ENCODE measurements around the gene L3MBTL4. TPM values are rescaled to one million over a fixed set of nuclear protein-coding genes. Genes with fewer than 3 reads are reported as not detected.

L3MBTL4 gene
- total RNA-seq, 1 experiment from 2014 or later: 1.4 TPM

DNA sequence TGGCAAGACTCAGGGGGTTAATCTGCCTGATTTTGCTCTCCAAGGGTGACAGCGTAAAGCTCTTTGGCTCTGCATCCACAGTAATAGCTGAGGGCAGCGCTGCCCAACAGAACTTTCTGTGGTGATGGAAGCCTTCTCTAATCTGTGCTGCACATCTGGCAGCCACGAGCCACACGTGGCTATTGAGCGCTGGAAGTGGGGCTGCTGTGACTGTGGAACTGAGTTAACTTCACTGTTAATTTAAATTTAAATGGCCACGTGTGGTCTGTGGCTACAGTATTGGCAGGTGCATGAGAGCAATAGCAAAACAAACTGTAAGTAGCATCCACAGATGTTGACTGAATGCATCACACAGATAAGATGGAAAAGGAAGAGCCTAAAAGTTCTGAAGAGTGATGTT is 472.1 kb downstream of the L3MBTL4 start (continued):
- TF ChIP-seq, protein P1, sequence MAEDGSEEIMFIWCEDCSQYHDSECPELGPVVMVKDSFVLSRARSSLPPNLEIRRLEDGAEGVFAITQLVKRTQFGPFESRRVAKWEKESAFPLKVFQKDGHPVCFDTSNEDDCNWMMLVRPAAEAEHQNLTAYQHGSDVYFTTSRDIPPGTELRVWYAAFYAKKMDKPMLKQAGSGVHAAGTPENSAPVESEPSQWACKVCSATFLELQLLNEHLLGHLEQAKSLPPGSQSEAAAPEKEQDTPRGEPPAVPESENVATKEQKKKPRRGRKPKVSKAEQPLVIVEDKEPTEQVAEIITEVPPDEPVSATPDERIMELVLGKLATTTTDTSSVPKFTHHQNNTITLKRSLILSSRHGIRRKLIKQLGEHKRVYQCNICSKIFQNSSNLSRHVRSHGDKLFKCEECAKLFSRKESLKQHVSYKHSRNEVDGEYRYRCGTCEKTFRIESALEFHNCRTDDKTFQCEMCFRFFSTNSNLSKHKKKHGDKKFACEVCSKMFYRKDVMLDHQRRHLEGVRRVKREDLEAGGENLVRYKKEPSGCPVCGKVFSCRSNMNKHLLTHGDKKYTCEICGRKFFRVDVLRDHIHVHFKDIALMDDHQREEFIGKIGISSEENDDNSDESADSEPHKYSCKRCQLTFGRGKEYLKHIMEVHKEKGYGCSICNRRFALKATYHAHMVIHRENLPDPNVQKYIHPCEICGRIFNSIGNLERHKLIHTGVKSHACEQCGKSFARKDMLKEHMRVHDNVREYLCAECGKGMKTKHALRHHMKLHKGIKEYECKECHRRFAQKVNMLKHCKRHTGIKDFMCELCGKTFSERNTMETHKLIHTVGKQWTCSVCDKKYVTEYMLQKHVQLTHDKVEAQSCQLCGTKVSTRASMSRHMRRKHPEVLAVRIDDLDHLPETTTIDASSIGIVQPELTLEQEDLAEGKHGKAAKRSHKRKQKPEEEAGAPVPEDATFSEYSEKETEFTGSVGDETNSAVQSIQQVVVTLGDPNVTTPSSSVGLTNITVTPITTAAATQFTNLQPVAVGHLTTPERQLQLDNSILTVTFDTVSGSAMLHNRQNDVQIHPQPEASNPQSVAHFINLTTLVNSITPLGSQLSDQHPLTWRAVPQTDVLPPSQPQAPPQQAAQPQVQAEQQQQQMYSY (CRISPR knock-in tag; IDR thresholded peaks at IDR 0.05): no peak
- TF ChIP-seq CREM (CRISPR knock-in tag; IDR thresholded peaks at IDR 0.05) (no peak), FOXJ3 (CRISPR knock-in tag; IDR thresholded peaks at IDR 0.05; ENCODE audit: borderline replicate concordance) (no peak), SOX15 (CRISPR knock-in tag; IDR thresholded peaks at IDR 0.05) (no peak), ZNF416 (CRISPR knock-in tag; IDR thresholded peaks at IDR 0.05) (no peak), EMX1 (CRISPR knock-in tag; IDR thresholded peaks at IDR 0.05) (no peak), OVOL2 (CRISPR knock-in tag; IDR thresholded peaks at IDR 0.05; ENCODE audit: borderline replicate concordance) (no peak)
- TF ChIP-seq, protein P2, sequence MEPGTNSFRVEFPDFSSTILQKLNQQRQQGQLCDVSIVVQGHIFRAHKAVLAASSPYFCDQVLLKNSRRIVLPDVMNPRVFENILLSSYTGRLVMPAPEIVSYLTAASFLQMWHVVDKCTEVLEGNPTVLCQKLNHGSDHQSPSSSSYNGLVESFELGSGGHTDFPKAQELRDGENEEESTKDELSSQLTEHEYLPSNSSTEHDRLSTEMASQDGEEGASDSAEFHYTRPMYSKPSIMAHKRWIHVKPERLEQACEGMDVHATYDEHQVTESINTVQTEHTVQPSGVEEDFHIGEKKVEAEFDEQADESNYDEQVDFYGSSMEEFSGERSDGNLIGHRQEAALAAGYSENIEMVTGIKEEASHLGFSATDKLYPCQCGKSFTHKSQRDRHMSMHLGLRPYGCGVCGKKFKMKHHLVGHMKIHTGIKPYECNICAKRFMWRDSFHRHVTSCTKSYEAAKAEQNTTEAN (CRISPR knock-in tag; IDR thresholded peaks at IDR 0.05): no peak
- TF ChIP-seq, protein P3, sequence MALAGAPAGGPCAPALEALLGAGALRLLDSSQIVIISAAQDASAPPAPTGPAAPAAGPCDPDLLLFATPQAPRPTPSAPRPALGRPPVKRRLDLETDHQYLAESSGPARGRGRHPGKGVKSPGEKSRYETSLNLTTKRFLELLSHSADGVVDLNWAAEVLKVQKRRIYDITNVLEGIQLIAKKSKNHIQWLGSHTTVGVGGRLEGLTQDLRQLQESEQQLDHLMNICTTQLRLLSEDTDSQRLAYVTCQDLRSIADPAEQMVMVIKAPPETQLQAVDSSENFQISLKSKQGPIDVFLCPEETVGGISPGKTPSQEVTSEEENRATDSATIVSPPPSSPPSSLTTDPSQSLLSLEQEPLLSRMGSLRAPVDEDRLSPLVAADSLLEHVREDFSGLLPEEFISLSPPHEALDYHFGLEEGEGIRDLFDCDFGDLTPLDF (CRISPR knock-in tag; IDR thresholded peaks at IDR 0.05): no peak

DNA sequence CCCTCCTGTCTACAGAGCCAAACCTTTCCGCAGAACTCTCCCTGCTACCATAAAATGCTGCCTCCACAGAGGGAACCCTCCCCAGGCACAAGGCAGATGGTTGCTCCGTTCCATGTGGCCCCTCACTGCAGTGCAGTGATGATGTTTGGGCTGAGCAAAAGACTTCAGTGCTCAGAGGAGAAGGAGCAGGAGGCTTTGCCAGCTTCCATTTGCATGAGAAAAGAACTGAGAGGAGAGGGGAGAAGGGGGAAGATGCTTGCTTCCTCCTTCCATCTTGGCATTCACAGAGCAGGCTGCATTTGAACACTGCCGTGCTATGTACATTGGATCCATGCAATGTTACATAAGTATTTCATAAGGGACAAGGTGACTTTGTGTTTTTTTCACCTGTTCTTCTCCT is 472.8 kb downstream of the L3MBTL4 start:
- TF ChIP-seq ZNF396 (CRISPR knock-in tag; IDR thresholded peaks at IDR 0.05; ENCODE audit: borderline replicate concordance): 0 out of 2 replicates have a peak, but pooled peaks have one; percentile 22
- no peak for TF ChIP-seq NR3C1 (CRISPR knock-in tag; conservative IDR thresholded peaks at IDR 0.05; ENCODE audit: low read depth)
- TF ChIP-seq ETV6 (CRISPR knock-in tag; IDR thresholded peaks at IDR 0.05): 0 out of 2 replicates have a peak, but pooled peaks have one; percentile 16
- TF ChIP-seq, protein P4, sequence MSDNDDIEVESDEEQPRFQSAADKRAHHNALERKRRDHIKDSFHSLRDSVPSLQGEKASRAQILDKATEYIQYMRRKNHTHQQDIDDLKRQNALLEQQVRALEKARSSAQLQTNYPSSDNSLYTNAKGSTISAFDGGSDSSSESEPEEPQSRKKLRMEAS (CRISPR knock-in tag; IDR thresholded peaks at IDR 0.05): peak; percentile 29; the same call in 1 of the 2 replicates

DNA sequence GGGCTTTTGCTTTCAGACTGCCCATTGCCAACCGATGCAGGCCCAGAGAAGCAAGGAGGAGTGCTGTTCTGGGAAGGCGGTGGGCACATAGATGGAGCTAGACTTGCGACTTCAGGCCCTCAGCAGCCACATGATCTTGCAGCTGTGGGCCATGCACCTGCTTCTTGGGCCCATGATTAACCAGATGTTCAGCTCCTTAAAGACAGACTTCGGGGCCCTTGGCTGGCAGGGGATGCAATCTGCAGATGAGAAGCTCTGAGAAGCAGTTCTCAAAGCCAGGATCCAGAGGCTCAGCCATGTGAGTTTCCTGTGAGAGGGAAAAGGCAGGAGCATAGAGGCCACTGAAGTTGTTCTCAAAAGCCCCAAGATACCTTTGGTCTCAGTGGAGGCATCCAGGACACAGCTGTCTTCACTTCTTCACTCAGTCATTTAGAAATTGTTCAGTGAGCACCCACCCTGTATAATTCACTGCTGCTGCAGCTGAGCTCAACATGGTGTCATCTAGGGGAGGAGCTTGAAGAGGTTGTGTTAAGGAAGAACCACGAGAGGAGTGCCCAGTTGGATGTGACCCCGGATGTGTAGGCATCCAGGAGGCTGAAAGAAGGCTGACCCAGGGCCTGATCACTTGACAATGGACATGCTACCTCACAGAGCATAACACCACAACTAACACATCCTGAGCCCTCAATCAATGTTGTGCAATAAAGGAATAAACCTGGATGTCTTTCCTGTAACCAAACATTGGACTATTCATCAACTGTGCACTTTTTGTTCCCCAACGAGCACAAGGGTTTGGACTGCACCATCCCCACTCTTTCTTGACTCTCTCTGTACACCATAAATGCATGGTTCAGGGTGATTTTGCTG is 474.7 kb downstream of the L3MBTL4 start:
- H3K27me3 Mint-ChIP-seq (ENCODE audit: low read depth): no peaks in the 10 kb centered on the region
- no peaks in the 10 kb centered on the region for H3K36me3 Mint-ChIP-seq
- ATAC-seq (no peak), DNase-seq (ENCODE audit: low spot score) (no peak)
- no peaks in the 10 kb centered on the region for H3K9me3 Mint-ChIP-seq
- H3K4me3 Mint-ChIP-seq: no peak overlapping the region
- H3K4me1 Mint-ChIP-seq: peaks cover 22% of the 10 kb centered on the region
- ChIA-PET POLR2A (interaction anchor here (0.7 kb wide), 1 partner anchor 30 kb away, joined by 3 read pairs; no protein-coding TSS in a partner anchor), CTCF (interaction anchor here (1.1 kb wide), 1 partner anchor 50 kb away, joined by 5 read pairs; no protein-coding TSS in a partner anchor)
- H3K27ac Mint-ChIP-seq: no peak overlapping the region
- TF ChIP-seq, protein P5, sequence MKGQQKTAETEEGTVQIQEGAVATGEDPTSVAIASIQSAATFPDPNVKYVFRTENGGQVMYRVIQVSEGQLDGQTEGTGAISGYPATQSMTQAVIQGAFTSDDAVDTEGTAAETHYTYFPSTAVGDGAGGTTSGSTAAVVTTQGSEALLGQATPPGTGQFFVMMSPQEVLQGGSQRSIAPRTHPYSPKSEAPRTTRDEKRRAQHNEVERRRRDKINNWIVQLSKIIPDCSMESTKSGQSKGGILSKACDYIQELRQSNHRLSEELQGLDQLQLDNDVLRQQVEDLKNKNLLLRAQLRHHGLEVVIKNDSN (CRISPR knock-in tag; IDR thresholded peaks at IDR 0.05): no peak
- TF ChIP-seq, protein P6, sequence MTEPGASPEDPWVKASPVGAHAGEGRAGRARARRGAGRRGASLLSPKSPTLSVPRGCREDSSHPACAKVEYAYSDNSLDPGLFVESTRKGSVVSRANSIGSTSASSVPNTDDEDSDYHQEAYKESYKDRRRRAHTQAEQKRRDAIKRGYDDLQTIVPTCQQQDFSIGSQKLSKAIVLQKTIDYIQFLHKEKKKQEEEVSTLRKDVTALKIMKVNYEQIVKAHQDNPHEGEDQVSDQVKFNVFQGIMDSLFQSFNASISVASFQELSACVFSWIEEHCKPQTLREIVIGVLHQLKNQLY (CRISPR knock-in tag; IDR thresholded peaks at IDR 0.05): no peak
- no peak for TF ChIP-seq PRRX2 (CRISPR knock-in tag; IDR thresholded peaks at IDR 0.05)
- TF ChIP-seq TCF7 (CRISPR knock-in tag; IDR thresholded peaks at IDR 0.05; ENCODE audit: low read depth): no peak
- TF ChIP-seq, protein P4 (CRISPR knock-in tag; IDR thresholded peaks at IDR 0.05): no peak
- TF ChIP-seq, protein P7, sequence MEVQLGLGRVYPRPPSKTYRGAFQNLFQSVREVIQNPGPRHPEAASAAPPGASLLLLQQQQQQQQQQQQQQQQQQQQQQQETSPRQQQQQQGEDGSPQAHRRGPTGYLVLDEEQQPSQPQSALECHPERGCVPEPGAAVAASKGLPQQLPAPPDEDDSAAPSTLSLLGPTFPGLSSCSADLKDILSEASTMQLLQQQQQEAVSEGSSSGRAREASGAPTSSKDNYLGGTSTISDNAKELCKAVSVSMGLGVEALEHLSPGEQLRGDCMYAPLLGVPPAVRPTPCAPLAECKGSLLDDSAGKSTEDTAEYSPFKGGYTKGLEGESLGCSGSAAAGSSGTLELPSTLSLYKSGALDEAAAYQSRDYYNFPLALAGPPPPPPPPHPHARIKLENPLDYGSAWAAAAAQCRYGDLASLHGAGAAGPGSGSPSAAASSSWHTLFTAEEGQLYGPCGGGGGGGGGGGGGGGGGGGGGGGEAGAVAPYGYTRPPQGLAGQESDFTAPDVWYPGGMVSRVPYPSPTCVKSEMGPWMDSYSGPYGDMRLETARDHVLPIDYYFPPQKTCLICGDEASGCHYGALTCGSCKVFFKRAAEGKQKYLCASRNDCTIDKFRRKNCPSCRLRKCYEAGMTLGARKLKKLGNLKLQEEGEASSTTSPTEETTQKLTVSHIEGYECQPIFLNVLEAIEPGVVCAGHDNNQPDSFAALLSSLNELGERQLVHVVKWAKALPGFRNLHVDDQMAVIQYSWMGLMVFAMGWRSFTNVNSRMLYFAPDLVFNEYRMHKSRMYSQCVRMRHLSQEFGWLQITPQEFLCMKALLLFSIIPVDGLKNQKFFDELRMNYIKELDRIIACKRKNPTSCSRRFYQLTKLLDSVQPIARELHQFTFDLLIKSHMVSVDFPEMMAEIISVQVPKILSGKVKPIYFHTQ (CRISPR knock-in tag; IDR thresholded peaks at IDR 0.05): no peak

More for the DNA sequence above, 472.8 kb downstream of the L3MBTL4 start:
- H3K4me3 Mint-ChIP-seq: no peak overlapping the region
- H3K4me1 Mint-ChIP-seq: peaks cover 20% of the 10 kb centered on the region
- DNase-seq (ENCODE audit: low spot score) (no peak), ATAC-seq (peak; percentile 95)
- H3K9me3 Mint-ChIP-seq: no peaks in the 10 kb centered on the region
- POLR2A ChIA-PET: no interaction called here
- H3K27me3 Mint-ChIP-seq (ENCODE audit: low read depth): no peaks in the 10 kb centered on the region
- CTCF ChIA-PET: interaction anchor here (1.1 to 1.5 kb wide), 2 partner anchors 50 to 103 kb away, joined by 3 to 4 read pairs; no protein-coding TSS in a partner anchor
- H3K27ac Mint-ChIP-seq: peak overlapping the region; percentile 50; the same call in 1 of the 2 replicates
- H3K36me3 Mint-ChIP-seq: no peaks in the 10 kb centered on the region

All from WTC11 (cell line).